Fibroblast of lung (primary cell): ENCODE results near the gene NDUFAF2.

Experiments used
- CTCF ChIP-seq, 2 donors: IDR thresholded peaks in 1 of 2; conservative IDR thresholded peaks in 1 of 2; 1 replicate in 1 of 2; 2 replicates in 1 of 2; pipeline ENCODE4 v1.5.1; 2011 to 2012; ENCODE audit warnings: low read length in 2 of 2, control low read depth in 1 of 2, inconsistent platforms in 1 of 2, low read depth in 1 of 2, mild to moderate bottlenecking in 1 of 2
- EZH2 ChIP-seq: IDR thresholded peaks from 2 replicates; pipeline ENCODE4 v1.5.1; 2012; ENCODE audit warnings: low read length, control low read depth, mild to moderate bottlenecking; ENCODE audit errors: missing control alignments

- no peak for TF ChIP-seq EZH2
- TF ChIP-seq CTCF (conservative IDR thresholded peaks at IDR 0.05 in 1 of 2, IDR thresholded peaks at IDR 0.05 in 1 of 2; ENCODE audit: low read depth in 1 of 2, low read length in 2 of 2), result no peak
Observed at GRCh38 chr5:61183538-61183937, 238.5 kb downstream of the NDUFAF2 start.
